Dedifferentiated amniotic fluid mesenchymal stem cell (primary cell): ENCODE data around the gene CLTCL1.
A peak's percentile ranks its signal among the peaks of the same experiment; 100 is the strongest.

ENCODE experiments used
- DNase-seq: peaks from one replicate; pipeline ENCODE4 v3.0.0-alpha.2; 2016; ENCODE audit errors: extremely low spot score

CLTCL1 gene

GRCh38 chr22:19195796-19196731 is 95.5 kb downstream of the CLTCL1 start:
- no peak for DNase-seq

DNA sequence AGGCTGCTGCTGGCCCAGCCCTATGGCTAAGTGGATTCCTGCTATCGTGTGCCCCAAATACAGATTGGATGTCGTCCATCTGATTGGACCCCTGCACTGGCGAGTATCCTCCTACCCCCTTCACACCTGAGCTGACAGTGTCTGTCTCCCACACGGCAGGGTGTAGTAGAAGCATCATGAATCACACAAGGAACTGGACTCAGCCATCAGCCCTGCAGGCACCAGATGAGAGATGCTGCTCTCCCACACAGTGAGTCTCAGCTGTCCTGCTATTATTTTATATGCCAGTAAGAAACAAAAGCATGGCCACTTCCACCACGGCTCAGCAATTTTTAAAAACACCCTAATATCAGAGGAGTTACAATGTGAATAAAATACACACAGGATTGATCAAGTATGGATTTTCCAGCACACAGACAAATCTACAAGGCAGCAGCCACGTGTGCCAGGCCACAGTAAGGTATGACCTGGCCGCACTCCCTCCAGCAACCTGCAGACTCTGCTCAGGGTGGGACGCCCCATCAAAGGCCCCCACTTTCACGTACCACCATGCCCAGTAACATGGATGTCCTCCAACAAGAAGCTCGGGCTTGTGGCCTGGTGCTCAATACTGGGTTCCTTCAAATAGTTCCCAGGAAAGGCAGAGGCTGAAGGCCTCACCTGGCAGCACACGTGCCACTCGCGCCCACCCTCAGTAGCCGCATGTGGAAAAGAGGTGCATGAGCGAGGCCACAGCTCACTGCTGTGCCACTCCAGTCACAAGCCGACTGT is 96.6 kb downstream of the CLTCL1 start:
- no peak for DNase-seq

DNA sequence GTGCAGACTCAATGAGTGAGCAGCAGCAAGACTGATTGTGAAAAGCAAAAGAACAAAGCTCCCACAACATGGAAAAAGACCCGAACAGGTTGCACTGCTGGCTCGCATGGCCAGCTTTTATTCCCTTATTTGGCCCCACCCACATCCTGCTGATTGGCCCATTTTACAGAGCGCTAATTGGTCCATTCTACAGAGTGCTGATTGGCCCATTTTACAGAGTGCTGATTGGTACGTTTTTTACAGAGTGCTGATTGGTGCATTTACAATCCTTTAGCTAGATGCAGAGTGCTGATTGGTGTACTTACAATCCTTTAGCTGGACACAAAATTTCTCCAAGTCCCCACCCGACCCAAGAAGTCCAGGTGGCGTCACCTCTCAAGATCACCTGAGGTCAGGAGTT is 97.6 kb downstream of the CLTCL1 start:
- no peak for DNase-seq

DNA sequence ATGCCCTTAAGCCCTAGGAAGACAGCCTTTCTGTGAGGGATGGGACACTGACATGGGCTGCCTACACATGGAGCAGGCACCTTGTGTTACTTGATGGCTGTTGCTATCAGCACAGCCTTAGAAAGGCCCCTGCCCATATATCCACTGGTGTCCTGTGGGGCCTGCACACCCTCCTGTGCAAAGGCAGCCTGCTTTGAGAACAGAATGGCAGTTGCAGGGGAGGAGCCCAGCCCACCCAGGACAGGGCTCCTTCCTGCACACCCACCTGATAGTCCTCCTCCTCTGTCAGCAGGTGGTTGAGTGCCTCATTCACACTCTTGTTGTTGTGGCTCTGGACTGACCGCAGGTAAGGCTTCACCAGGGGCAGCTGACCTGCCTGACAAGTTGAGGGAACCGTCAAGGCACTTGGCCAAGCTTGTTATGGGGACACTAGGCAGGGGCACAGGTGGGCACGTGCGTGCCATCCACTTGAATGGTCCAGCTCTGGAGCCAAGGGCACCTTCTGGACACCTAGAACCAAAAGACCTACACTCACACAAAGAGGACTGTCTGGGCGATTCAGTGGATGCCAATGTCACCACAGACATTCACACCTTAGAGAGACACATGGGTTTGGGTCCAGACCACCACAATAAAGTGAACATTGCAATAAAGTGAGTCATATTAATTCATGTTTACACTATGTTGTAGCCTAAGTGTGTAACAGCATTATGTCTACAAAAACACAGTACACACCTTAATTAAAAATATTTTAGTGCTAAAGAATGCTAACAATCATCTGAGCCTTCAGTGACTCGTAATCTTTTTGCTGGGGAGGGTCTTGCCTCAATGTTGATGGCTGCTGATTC is 103.6 kb downstream of the CLTCL1 start:
- DNase-seq = no peak

DNA sequence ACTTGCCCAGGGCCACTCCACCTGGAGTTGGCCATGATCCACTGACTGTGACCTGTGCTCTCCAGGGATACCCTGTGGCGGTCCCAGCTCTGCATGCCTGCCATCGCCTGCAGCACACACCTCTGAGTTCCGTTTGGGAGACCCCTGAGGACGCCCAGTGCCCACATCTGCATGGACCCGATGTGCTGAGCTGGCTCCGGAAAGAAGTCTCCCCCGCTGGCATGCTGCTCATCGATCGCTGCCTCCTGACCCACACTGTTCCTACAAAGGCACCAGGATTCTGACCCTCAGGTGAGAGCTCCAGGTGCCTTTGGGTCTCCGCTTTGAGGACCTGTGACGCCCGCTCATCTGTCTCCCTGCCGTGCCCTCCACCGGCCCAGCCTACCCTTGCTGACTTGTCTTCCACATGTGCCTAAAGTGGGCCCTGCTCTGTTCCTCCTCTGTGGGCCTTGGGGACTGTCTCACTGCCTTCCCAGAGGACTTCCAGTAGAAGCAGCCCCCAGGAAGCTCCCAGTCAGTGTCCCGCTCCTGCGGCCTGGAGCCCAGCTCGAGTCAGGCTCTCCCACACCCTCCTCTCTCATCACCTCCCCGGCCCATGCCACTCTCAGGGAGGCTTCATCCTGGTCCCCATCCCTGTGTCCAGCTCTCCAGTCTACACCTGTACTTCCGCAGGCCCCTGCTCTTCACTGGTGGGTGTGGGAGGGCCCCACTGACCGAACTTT is 107.1 kb downstream of the CLTCL1 start:
- DNase-seq = no peak

DNA sequence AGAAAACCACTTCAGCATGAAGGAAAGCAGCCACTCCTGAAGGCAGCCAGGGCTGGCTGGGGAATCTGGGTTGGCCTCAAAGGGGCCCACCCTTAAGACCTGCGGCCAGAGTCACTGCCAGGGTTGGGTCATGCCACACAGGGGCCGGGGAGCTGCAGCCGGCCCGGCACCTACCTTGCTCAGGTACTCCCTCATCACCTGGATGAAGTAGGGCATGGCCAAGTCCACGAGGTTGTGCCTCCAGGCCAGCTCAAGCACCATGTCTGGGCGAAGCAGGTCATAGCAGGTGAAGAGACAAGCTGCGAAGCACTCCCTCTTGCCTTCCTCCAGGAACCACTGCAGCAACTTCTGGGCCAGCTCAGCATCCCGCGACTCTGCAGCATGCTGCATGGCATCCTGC is 108.3 kb downstream of the CLTCL1 start:
- DNase-seq = no peak

- no peak for DNase-seq
These were observed 108.9 kb downstream of the CLTCL1 start for GRCh38 chr22:19182472-19183157.

DNA sequence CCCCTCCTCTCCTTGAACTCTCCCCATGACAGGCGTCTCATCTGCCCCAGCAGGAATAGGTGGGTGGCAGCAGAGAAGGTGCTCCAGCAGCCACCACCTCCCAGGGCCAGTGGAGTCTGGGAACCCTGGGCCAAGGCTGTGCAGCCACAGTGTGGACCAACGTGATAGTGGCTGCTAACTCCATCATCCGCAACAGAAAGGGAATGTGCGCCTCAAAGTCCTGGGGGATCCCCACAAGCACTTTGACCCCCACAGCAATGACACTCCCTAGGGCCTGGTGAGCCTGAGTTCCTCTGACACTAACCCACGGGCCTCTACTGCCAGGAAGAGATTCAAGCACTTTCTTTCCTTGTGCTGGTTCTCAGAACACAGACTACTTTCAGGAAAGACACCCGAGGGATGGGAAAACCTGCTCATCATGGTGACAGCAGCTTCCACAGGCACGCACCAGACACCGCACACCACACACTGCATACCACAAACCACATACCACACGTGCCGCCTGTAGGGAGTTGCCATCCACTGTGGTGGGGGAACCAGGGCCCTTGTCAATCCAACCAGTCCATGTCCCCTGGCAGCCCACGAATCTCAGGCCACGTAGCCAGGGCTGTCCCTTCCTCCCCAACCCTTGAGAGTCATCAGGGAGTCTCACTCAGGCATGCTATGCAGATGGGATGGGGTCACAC is 109.6 kb downstream of the CLTCL1 start:
- no peak for DNase-seq

DNA sequence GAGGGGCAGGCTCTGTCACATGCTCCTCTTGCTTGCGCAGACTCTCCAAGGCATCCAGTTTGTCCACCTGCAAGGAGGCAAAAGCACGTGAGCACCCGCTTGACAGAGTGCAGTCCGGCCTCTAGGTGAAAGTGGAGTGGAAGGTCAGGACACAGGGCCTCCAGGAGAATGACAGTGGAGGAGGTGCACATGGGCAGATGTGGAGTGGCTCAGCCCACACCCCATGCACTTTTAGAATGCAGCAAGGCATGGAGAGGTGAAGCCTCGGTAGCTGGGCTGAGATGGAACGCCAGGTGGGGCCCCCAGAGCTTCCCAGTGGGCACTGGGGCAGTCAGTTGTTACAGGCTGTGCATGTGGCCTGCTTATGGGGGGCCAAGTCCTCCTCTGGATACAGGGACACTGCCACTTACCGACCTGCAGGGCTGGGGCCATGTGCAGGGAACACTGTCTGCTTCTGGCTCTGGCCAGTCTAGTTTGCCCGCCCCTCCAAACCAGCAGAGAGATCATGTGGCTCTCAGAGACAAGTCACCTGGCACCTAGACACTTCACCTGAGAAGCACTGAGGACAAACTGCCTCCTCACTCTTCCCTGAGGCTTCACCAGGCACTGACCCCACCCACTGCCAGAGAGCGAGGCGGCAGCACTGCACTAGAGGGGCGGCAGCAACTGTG is 110.6 kb downstream of the CLTCL1 start:
- no peak for DNase-seq

GRCh38 chr22:19180234-19180633 is 111.3 kb downstream of the CLTCL1 start:
- no peak for DNase-seq

GRCh38 chr22:19179497-19180048 is 111.9 kb downstream of the CLTCL1 start:
- DNase-seq = peak; percentile 71

DNA sequence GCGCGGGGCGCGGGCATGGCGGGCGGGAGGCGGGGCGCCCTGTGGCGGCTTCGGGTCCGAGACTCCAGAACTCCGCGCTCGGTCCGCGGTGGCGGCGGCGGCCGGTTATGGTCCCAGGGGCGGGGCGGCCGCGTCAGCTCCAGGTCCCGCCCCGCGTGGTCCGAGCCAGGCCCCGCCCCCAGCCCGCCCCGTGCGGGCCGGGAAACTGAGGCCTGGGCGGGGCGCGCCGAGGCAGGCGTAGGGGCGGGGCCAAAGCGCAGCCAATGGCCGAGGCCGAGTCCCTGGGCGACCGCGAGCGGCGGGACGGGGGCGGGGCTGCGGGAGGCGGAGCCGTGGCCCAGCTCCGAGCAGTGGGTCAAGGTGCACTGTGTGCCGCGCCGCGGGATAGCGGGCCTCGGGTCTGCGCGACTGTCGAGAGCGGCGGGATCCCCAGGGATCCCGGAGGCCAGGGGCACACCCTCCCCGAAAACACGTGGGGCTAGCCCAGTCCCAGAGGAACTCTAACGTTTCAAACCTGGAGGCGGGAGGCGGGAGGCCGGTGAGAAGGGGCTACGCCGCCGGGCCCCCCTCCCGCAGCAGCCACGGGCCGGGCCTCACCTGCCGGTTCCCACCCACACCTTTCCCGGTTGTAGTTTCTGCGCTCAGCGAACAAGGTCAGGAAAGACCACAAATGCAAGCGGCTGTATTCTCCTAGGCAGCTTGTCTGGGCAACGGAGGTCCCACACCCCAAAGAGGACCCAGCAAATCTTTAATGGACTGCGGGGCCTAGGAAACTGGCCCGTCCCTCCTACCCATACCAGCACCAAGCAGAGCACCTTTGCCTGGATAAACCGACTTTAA is 112.6 kb downstream of the CLTCL1 start, which contains the start of gene SLC25A1:
TSS of gene SLC25A1 (minus strand) at position 80 of the 840 bp plus-strand sequence. CDS start at position 17, 63 bp downstream.
- peak; percentile 77 for DNase-seq

GRCh38 chr22:19178065-19178656 is 113.4 kb downstream of the CLTCL1 start:
- no peak for DNase-seq

DNA sequence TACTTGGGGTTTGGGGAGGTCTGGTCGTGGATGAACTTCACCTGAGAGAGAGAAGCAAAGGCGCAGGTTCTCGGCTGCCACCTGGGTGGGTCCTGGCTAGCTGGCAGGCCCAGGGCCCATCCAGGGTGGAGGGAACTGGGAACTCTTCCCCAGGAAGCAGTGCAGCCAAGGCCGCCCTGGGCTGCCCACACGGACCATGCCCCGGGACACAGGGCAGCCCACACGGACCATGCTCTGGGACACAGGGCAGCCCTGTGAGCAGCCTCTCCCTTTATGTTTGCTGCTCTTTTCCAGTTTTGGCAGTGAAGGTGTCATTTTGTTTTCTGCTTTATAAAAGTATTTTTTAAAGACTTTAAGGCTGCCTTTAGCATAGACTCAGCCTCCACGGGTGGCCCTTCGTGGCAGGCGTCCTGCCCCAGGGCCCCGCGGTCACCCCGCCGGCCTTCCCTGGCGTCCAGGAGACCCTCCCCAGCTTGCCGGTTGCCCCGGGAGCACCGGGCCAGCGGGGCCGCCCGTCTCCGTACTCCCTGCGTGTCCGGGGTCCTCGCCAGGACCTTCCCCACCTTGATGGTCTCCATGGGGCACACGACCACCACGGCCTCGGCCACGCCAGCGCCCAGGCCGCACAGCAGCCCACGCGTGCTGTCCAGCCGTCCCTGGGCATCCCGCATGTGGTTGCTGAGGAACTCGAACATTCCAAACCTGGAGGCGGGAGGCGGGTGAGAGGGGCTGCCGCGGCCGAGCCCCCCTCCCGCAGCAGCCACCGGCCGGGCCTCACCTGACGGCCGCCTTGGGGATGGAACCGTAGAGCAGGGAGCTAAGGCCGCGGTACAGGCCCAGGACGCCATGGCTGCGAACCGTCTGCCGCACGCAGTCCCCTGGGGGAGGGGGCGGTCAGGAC is 114.1 kb downstream of the CLTCL1 start:
- no peak for DNase-seq

GRCh38 chr22:19176732-19177131 is 114.8 kb downstream of the CLTCL1 start:
- no peak for DNase-seq

- no peak for DNase-seq
These were observed 115.3 kb downstream of the CLTCL1 start for GRCh38 chr22:19176175-19176643.
